ENCODE results near the gene PCDH17.

DNA sequence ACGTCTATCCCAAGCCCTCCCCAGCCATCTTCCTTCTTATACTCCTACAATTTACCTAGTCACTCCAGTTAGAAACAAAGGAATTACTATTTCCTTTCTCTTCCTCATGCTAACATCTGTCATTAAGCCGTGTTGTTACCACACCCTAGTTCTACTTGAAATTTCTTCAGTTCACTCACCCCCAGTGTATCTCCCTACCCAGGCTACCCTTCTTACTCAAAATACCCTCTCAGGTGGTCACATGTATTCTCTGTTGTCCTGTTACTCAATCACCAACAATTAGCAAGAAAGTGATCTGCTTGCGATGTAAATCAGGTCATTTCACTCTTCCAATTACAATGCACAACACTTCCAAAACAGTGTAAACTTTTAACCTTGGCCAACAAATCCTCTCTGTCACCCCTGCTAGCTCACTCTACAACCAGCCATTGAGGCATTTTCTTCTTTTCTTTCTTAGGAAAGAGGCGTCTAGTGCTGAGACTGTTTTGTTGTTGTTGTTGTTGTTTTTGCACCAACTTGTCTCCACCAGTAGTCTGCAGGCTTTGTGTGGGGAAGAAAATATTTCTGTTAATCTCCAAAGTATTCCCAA is 50.7 kb downstream of the PCDH17 start:
- TF ChIP-seq, protein P1, sequence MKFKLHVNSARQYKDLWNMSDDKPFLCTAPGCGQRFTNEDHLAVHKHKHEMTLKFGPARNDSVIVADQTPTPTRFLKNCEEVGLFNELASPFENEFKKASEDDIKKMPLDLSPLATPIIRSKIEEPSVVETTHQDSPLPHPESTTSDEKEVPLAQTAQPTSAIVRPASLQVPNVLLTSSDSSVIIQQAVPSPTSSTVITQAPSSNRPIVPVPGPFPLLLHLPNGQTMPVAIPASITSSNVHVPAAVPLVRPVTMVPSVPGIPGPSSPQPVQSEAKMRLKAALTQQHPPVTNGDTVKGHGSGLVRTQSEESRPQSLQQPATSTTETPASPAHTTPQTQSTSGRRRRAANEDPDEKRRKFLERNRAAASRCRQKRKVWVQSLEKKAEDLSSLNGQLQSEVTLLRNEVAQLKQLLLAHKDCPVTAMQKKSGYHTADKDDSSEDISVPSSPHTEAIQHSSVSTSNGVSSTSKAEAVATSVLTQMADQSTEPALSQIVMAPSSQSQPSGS (IDR thresholded peaks at IDR 0.05; ENCODE audit: low read length): no peak
- TF ChIP-seq EZH2 (IDR thresholded peaks at IDR 0.05; ENCODE audit: low read depth, low read length, severe bottlenecking): no peak
- TF ChIP-seq POLR2A (IDR thresholded peaks at IDR 0.05; ENCODE audit: control extremely low read depth in 1 of 2, low read depth in 2 of 2, low read length in 2 of 2): no peak
- TF ChIP-seq TAF1 (IDR thresholded peaks at IDR 0.05; ENCODE audit: low read depth, low read length): no peak
- no peak for TF ChIP-seq KDM5A (IDR thresholded peaks at IDR 0.05; ENCODE audit: low read length)
- no peak for TF ChIP-seq SAP30 (IDR thresholded peaks at IDR 0.05; ENCODE audit: insufficient read depth, insufficient replicate concordance, low read length)
- TF ChIP-seq, protein P2, sequence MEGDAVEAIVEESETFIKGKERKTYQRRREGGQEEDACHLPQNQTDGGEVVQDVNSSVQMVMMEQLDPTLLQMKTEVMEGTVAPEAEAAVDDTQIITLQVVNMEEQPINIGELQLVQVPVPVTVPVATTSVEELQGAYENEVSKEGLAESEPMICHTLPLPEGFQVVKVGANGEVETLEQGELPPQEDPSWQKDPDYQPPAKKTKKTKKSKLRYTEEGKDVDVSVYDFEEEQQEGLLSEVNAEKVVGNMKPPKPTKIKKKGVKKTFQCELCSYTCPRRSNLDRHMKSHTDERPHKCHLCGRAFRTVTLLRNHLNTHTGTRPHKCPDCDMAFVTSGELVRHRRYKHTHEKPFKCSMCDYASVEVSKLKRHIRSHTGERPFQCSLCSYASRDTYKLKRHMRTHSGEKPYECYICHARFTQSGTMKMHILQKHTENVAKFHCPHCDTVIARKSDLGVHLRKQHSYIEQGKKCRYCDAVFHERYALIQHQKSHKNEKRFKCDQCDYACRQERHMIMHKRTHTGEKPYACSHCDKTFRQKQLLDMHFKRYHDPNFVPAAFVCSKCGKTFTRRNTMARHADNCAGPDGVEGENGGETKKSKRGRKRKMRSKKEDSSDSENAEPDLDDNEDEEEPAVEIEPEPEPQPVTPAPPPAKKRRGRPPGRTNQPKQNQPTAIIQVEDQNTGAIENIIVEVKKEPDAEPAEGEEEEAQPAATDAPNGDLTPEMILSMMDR (IDR thresholded peaks at IDR 0.05; ENCODE audit: control extremely low read depth in 1 of 3, insufficient read depth in 1 of 3, low read depth in 1 of 3, low read length in 3 of 3): no peak
- no peak for TF ChIP-seq POLR2AphosphoS5 (IDR thresholded peaks at IDR 0.05; ENCODE audit: low read depth, low read length)
- TF ChIP-seq EP300 (IDR thresholded peaks at IDR 0.05; ENCODE audit: borderline replicate concordance in 1 of 2, low read depth in 2 of 2, low read length in 2 of 2): no peak
- no peak for TF ChIP-seq BACH1 (IDR thresholded peaks at IDR 0.05; ENCODE audit: low read length)
- TF ChIP-seq TEAD4 (IDR thresholded peaks at IDR 0.05; ENCODE audit: low read depth, low read length): no peak
- TF ChIP-seq KDM4A (IDR thresholded peaks at IDR 0.05; ENCODE audit: low read depth, low read length, severe bottlenecking): no peak
- TF ChIP-seq GTF2F1 (IDR thresholded peaks at IDR 0.05; ENCODE audit: borderline replicate concordance, low read depth, low read length): no peak
- TF ChIP-seq KDM1A (IDR thresholded peaks at IDR 0.05; ENCODE audit: borderline replicate concordance, low read length): no peak

Measured in H1 (cell line).